ENCODE data around the gene THOC2. TPM values are rescaled to one million over a fixed set of nuclear protein-coding genes. Genes with fewer than 3 reads are reported as not detected.

Gene THOC2
- total and polyA plus RNA-seq, 9 of the 15 experiments (the other 6 are each of a cell fraction or from before 2014, with no cell fraction given), result 131 to 234 (median 192) TPM

GRCh38 chrX:123732670-123733363 lies at the start of gene THOC2 (continued):
- TF ChIP-seq ZNF407 (IDR thresholded peaks at IDR 0.05; ENCODE audit: low read depth) (no peak), GTF2B (IDR thresholded peaks at IDR 0.05; ENCODE audit: extremely low read depth, insufficient read length) (no peak), RBM34 (IDR thresholded peaks at IDR 0.05; ENCODE audit: borderline replicate concordance, insufficient read depth, low read length) (no peak), POLR2AphosphoS5 (IDR thresholded peaks at IDR 0.05; ENCODE audit: control insufficient read depth, insufficient read depth, low read depth, low read length) (peak; percentile 71), ZSCAN29 (IDR thresholded peaks at IDR 0.05) (no peak), HNRNPLL (IDR thresholded peaks at IDR 0.05; ENCODE audit: low read depth, low read length, poor library complexity, severe bottlenecking) (no peak), MIER1 (IDR thresholded peaks at IDR 0.05; ENCODE audit: low read depth) (no peak), ZNF589 (CRISPR knock-in tag; IDR thresholded peaks at IDR 0.05; ENCODE audit: low read depth) (no peak), PKNOX1 (IDR thresholded peaks at IDR 0.05) (no peak), CBX3 (IDR thresholded peaks at IDR 0.05; ENCODE audit: borderline replicate concordance in 1 of 2, low read length in 2 of 2) (peak in 1 of 2 experiments; percentile 72; a peak in 1 of 3 replicates), ARID2 (IDR thresholded peaks at IDR 0.05) (no peak), SPI1 (IDR thresholded peaks at IDR 0.05; ENCODE audit: borderline replicate concordance, low read depth, low read length) (no peak), ZNF77 (CRISPR knock-in tag; IDR thresholded peaks at IDR 0.05) (no peak), KLF16 (IDR thresholded peaks at IDR 0.05) (no peak), KAT2B (IDR thresholded peaks at IDR 0.05; ENCODE audit: low read depth, low read length) (no peak), BMI1 (IDR thresholded peaks at IDR 0.05; ENCODE audit: low read length) (no peak), ZNF197 (CRISPR knock-in tag; IDR thresholded peaks at IDR 0.05; ENCODE audit: low read depth) (no peak), NEUROD1 (IDR thresholded peaks at IDR 0.05; ENCODE audit: borderline replicate concordance, low read depth, low read length, partially characterized antibody) (no peak), GTF2F1 (IDR thresholded peaks at IDR 0.05; ENCODE audit: low read depth, low read length) (no peak), ZNF324 (CRISPR knock-in tag; IDR thresholded peaks at IDR 0.05) (no peak)
